GM23338 (cell line): ENCODE results near the gene NAB2. TPM values are rescaled to one million over a fixed set of nuclear protein-coding genes. Genes with fewer than 3 reads are reported as not detected.

ENCODE experiments used
- ATAC-seq: fragments of 200-7000 bp; cut with Tn5 transposase; 3 replicates; pipeline ENCODE4 v1.9.1; 2020
- DNase-seq: peaks from one replicate; pipeline ENCODE4 v3.0.0-alpha.2; 2015; ENCODE audit warnings: low spot score
- H2AFZ ChIP-seq: fragments of 200-600 bp; sonication (generic); 2 replicates; pipeline ENCODE4 v1.8.0; 2016; ENCODE audit warnings: antibody characterized with exemption, mild to moderate bottlenecking, moderate library complexity
- H3F3A ChIP-seq: fragments of 200-600 bp; sonication (generic); replicated peaks from 2 replicates; pipeline ENCODE4 v1.8.0; 2017; ENCODE audit warnings: antibody characterized with exemption, mixed run types, low read depth
- H3K27ac ChIP-seq: fragments of 200-600 bp; sonication (generic); 2 replicates; pipeline ENCODE4 v1.6.1; 2016; ENCODE audit warnings: low read depth
- H3K27me3 ChIP-seq: fragments of 200-600 bp; sonication (generic); 2 replicates; pipeline ENCODE4 v1.8.0; 2016; ENCODE audit warnings: mild to moderate bottlenecking, mixed run types, moderate library complexity; ENCODE audit not compliant: insufficient read depth
- H3K36me3 ChIP-seq: fragments of 200-600 bp; sonication (generic); 2 replicates; pipeline ENCODE4 v1.8.0; 2016; ENCODE audit warnings: mild to moderate bottlenecking; ENCODE audit not compliant: insufficient read depth
- H3K4me1 ChIP-seq: fragments of 200-600 bp; sonication (generic); 2 replicates; pipeline ENCODE4 v1.8.0; 2016; ENCODE audit warnings: mild to moderate bottlenecking, moderate library complexity; ENCODE audit not compliant: insufficient read depth
- H3K4me2 ChIP-seq: fragments of 200-600 bp; sonication (generic); 2 replicates; pipeline ENCODE4 v1.7.1; 2017; ENCODE audit warnings: mixed run types
- H3K4me3 ChIP-seq: fragments of 200-600 bp; sonication (generic); 2 replicates; pipeline ENCODE4 v1.6.1; 2016; ENCODE audit warnings: mixed run types
- H3K79me2 ChIP-seq: fragments of 200-600 bp; sonication (generic); replicated peaks from 2 replicates; pipeline ENCODE4 v1.8.0; 2017; ENCODE audit warnings: mild to moderate bottlenecking; ENCODE audit not compliant: insufficient read depth
- H3K9me2 ChIP-seq: fragments of 200-600 bp; sonication (generic); 2 replicates; pipeline ENCODE4 v1.8.0; 2017; ENCODE audit not compliant: insufficient read depth
- H4K20me1 ChIP-seq: fragments of 200-600 bp; sonication (generic); replicated peaks from 2 replicates; pipeline ENCODE4 v1.8.0; 2017; ENCODE audit warnings: mild to moderate bottlenecking; ENCODE audit not compliant: insufficient read depth
- H3K27ac Mint-ChIP-seq: 2 replicates; pipeline ENCODE4 v1.8.0; 2020; ENCODE audit warnings: inconsistent platforms, mild to moderate bottlenecking, moderate library complexity, mixed read lengths
- H3K27me3 Mint-ChIP-seq: 3 replicates; pipeline ENCODE4 v1.8.0; 2022; ENCODE audit warnings: low read depth, mild to moderate bottlenecking, moderate library complexity, mixed read lengths, inconsistent platforms; ENCODE audit not compliant: insufficient read depth, poor library complexity
- H3K36me3 Mint-ChIP-seq: 3 replicates; pipeline ENCODE4 v1.8.0; 2021; ENCODE audit warnings: low read depth, mild to moderate bottlenecking, inconsistent platforms, moderate library complexity, mixed read lengths
- H3K4me1 Mint-ChIP-seq: 3 replicates; pipeline ENCODE4 v1.8.0; 2020; ENCODE audit warnings: mild to moderate bottlenecking, inconsistent platforms, mixed read lengths
- H3K4me3 Mint-ChIP-seq: 3 replicates; pipeline ENCODE4 v1.8.0; 2021; ENCODE audit warnings: moderate library complexity, mild to moderate bottlenecking, inconsistent platforms, mixed read lengths
- H3K9me3 Mint-ChIP-seq: 3 replicates; pipeline ENCODE4 v1.8.0; 2020; ENCODE audit warnings: moderate library complexity, mild to moderate bottlenecking, inconsistent platforms, mixed read lengths
- CREB1 ChIP-seq: fragments of 250-450 bp; sonication (Bioruptor Pico); IDR thresholded peaks from 2 replicates; pipeline ENCODE4 v1.5.0; 2020; ENCODE audit warnings: low read depth, mild to moderate bottlenecking, moderate library complexity
- CTCF ChIP-seq, 2 experiments: fragments of 200-600 bp in 1 of 2; sonication (generic) in 1 of 2; conservative IDR thresholded peaks; 2 replicates each; pipeline versions ENCODE4 v1.5.1 to v1.6.1; 2016 to 2017; ENCODE audit warnings: antibody characterized with exemption in 2 of 2, low read depth in 2 of 2, mild to moderate bottlenecking in 2 of 2, moderate library complexity in 1 of 2
- EZH2 ChIP-seq: fragments of 200-600 bp; sonication (generic); IDR thresholded peaks from one replicate; pipeline ENCODE4 v1.8.0; 2017; ENCODE audit warnings: antibody characterized with exemption, mild to moderate bottlenecking, low read depth; ENCODE audit not compliant: unreplicated experiment
- EZH2phosphoT487 ChIP-seq: fragments of 200-600 bp; sonication (generic); IDR thresholded peaks from one replicate; pipeline ENCODE4 v1.8.1; 2018; ENCODE audit warnings: antibody characterized with exemption; ENCODE audit not compliant: unreplicated experiment
- JUNB ChIP-seq: IDR thresholded peaks from one replicate; pipeline ENCODE4 v1.6.1; 2016; ENCODE audit warnings: antibody characterized with exemption; ENCODE audit not compliant: unreplicated experiment
- NANOG ChIP-seq: IDR thresholded peaks from 2 replicates; pipeline ENCODE4 v1.6.1; 2016; ENCODE audit warnings: antibody characterized with exemption, borderline replicate concordance
- STAT1 ChIP-seq: IDR thresholded peaks from one replicate; pipeline ENCODE4 v1.6.1; 2016; ENCODE audit warnings: antibody characterized with exemption; ENCODE audit not compliant: unreplicated experiment
- ZNF114 ChIP-seq: fragments of 250-450 bp; sonication (Bioruptor Pico); IDR thresholded peaks from 2 replicates; pipeline ENCODE4 v1.5.0; 2020; ENCODE audit warnings: mild to moderate bottlenecking, moderate library complexity
- ZNF331 ChIP-seq: fragments of 250-450 bp; sonication (Bioruptor Pico); IDR thresholded peaks from 2 replicates; pipeline ENCODE4 v1.5.0; 2020; ENCODE audit warnings: low read depth, mild to moderate bottlenecking, moderate library complexity
- polyA plus RNA-seq: library from polyadenylated mRNA; unstranded; fragments of >200 nt; fragmentation: Nextera tagmentation; extraction: Ambion mirVana; gene quantifications from 2 replicates; pipeline ENCODE4 v1.2.1, GENCODE V29; 2016
- total RNA-seq: library from RNA; depleted of rRNA; stranded (reverse); fragments of >200 nt; shearing (Covaris generic); gene quantifications from 2 replicates; pipeline ENCODE4 v1.2.3, GENCODE V29; 2014
- TF ChIP-seq, protein P1 (sequence below): IDR thresholded peaks from one replicate; pipeline ENCODE4 v1.6.1; 2018; ENCODE audit warnings: antibody characterized with exemption; ENCODE audit not compliant: unreplicated experiment
- TF ChIP-seq, protein P2 (sequence below): IDR thresholded peaks from 2 replicates; pipeline ENCODE4 v1.6.1; 2016; ENCODE audit warnings: antibody characterized with exemption
- TF ChIP-seq, protein P3 (sequence below): fragments of 250-450 bp; sonication (Bioruptor Pico); IDR thresholded peaks from 2 replicates; pipeline ENCODE4 v1.5.0; 2020; ENCODE audit warnings: mild to moderate bottlenecking, moderate library complexity

Gene NAB2
- total and polyA plus RNA-seq, 2 experiments from 2014 or later, result 6.5 to 19.8 TPM

GRCh38 chr12:57079821-57080220, 9.1 kb upstream of the NAB2 start (continued):
- TF ChIP-seq, protein P1, sequence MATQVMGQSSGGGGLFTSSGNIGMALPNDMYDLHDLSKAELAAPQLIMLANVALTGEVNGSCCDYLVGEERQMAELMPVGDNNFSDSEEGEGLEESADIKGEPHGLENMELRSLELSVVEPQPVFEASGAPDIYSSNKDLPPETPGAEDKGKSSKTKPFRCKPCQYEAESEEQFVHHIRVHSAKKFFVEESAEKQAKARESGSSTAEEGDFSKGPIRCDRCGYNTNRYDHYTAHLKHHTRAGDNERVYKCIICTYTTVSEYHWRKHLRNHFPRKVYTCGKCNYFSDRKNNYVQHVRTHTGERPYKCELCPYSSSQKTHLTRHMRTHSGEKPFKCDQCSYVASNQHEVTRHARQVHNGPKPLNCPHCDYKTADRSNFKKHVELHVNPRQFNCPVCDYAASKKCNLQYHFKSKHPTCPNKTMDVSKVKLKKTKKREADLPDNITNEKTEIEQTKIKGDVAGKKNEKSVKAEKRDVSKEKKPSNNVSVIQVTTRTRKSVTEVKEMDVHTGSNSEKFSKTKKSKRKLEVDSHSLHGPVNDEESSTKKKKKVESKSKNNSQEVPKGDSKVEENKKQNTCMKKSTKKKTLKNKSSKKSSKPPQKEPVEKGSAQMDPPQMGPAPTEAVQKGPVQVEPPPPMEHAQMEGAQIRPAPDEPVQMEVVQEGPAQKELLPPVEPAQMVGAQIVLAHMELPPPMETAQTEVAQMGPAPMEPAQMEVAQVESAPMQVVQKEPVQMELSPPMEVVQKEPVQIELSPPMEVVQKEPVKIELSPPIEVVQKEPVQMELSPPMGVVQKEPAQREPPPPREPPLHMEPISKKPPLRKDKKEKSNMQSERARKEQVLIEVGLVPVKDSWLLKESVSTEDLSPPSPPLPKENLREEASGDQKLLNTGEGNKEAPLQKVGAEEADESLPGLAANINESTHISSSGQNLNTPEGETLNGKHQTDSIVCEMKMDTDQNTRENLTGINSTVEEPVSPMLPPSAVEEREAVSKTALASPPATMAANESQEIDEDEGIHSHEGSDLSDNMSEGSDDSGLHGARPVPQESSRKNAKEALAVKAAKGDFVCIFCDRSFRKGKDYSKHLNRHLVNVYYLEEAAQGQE, result no peak
- TF ChIP-seq, protein P2, sequence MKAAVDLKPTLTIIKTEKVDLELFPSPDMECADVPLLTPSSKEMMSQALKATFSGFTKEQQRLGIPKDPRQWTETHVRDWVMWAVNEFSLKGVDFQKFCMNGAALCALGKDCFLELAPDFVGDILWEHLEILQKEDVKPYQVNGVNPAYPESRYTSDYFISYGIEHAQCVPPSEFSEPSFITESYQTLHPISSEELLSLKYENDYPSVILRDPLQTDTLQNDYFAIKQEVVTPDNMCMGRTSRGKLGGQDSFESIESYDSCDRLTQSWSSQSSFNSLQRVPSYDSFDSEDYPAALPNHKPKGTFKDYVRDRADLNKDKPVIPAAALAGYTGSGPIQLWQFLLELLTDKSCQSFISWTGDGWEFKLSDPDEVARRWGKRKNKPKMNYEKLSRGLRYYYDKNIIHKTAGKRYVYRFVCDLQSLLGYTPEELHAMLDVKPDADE, result no peak

GRCh38 chr12:57080855-57081254, 8.1 kb upstream of the NAB2 start:
- no peak overlapping the region for H3K27ac ChIP-seq
- no peak overlapping the region for H2AFZ ChIP-seq
- H3K27me3 ChIP-seq, result no peaks in the 10 kb centered on the region
- no peak overlapping the region for H3K4me3 Mint-ChIP-seq
- peak overlapping the region; percentile 40; the same call in 1 of the 2 replicates for H3K27ac Mint-ChIP-seq
- H4K20me1 ChIP-seq, result peaks cover 8% of the 10 kb centered on the region; the same call in 1 of the 2 replicates
- H3K36me3 Mint-ChIP-seq, result peaks cover 18% of the 10 kb centered on the region
- H3K4me1 ChIP-seq, result peaks cover 12% of the 10 kb centered on the region
- H3K4me3 ChIP-seq, result no peak overlapping the region
- H3K27me3 Mint-ChIP-seq, result peaks cover 10% of the 10 kb centered on the region
- H3F3A ChIP-seq, result peaks cover 4% of the 10 kb centered on the region; the same call in 1 of the 2 replicates
- no peak for ATAC-seq
- H3K4me1 Mint-ChIP-seq, result peaks cover 14% of the 10 kb centered on the region
- H3K36me3 ChIP-seq, result no peaks in the 10 kb centered on the region
- no peaks in the 10 kb centered on the region for H3K9me2 ChIP-seq
- H3K9me3 Mint-ChIP-seq, result no peaks in the 10 kb centered on the region
- peaks cover 23% of the 10 kb centered on the region for H3K79me2 ChIP-seq
- no peak overlapping the region for H3K4me2 ChIP-seq
- no peak for DNase-seq
- TF ChIP-seq EZH2phosphoT487 (no peak), STAT1 (no peak), CREB1 (CRISPR knock-in tag) (no peak), ZNF114 (no peak), CTCF (conservative IDR thresholded peaks at IDR 0.05; ENCODE audit: low read depth in 2 of 2) (no peak), JUNB (no peak), ZNF331 (CRISPR knock-in tag) (no peak), NANOG (no peak), EZH2 (no peak)
- TF ChIP-seq, protein P2, result no peak
- TF ChIP-seq, protein P3, sequence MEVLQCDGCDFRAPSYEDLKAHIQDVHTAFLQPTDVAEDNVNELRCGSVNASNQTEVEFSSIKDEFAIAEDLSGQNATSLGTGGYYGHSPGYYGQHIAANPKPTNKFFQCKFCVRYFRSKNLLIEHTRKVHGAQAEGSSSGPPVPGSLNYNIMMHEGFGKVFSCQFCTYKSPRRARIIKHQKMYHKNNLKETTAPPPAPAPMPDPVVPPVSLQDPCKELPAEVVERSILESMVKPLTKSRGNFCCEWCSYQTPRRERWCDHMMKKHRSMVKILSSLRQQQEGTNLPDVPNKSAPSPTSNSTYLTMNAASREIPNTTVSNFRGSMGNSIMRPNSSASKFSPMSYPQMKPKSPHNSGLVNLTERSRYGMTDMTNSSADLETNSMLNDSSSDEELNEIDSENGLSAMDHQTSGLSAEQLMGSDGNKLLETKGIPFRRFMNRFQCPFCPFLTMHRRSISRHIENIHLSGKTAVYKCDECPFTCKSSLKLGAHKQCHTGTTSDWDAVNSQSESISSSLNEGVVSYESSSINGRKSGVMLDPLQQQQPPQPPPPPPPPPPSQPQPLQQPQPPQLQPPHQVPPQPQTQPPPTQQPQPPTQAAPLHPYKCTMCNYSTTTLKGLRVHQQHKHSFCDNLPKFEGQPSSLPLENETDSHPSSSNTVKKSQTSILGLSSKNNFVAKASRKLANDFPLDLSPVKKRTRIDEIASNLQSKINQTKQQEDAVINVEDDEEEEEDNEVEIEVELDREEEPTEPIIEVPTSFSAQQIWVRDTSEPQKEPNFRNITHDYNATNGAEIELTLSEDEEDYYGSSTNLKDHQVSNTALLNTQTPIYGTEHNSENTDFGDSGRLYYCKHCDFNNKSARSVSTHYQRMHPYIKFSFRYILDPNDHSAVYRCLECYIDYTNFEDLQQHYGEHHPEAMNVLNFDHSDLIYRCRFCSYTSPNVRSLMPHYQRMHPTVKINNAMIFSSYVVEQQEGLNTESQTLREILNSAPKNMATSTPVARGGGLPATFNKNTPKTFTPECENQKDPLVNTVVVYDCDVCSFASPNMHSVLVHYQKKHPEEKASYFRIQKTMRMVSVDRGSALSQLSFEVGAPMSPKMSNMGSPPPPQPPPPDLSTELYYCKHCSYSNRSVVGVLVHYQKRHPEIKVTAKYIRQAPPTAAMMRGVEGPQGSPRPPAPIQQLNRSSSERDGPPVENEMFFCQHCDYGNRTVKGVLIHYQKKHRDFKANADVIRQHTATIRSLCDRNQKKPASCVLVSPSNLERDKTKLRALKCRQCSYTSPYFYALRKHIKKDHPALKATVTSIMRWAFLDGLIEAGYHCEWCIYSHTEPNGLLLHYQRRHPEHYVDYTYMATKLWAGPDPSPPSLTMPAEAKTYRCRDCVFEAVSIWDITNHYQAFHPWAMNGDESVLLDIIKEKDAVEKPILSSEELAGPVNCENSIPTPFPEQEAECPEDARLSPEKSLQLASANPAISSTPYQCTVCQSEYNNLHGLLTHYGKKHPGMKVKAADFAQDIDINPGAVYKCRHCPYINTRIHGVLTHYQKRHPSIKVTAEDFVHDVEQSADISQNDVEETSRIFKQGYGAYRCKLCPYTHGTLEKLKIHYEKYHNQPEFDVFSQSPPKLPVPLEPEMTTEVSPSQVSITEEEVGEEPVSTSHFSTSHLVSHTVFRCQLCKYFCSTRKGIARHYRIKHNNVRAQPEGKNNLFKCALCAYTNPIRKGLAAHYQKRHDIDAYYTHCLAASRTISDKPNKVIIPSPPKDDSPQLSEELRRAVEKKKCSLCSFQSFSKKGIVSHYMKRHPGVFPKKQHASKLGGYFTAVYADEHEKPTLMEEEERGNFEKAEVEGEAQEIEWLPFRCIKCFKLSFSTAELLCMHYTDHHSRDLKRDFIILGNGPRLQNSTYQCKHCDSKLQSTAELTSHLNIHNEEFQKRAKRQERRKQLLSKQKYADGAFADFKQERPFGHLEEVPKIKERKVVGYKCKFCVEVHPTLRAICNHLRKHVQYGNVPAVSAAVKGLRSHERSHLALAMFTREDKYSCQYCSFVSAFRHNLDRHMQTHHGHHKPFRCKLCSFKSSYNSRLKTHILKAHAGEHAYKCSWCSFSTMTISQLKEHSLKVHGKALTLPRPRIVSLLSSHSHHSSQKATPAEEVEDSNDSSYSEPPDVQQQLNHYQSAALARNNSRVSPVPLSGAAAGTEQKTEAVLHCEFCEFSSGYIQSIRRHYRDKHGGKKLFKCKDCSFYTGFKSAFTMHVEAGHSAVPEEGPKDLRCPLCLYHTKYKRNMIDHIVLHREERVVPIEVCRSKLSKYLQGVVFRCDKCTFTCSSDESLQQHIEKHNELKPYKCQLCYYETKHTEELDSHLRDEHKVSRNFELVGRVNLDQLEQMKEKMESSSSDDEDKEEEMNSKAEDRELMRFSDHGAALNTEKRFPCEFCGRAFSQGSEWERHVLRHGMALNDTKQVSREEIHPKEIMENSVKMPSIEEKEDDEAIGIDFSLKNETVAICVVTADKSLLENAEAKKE (CRISPR knock-in tag), result no peak
